GM23338 (cell line): ENCODE data around the gene USP10. TPM values are rescaled to one million over a fixed set of nuclear protein-coding genes. Genes with fewer than 3 reads are reported as not detected.

Experiments used
- ATAC-seq: fragments of 200-7000 bp; cut with Tn5 transposase; 3 replicates; pipeline ENCODE4 v1.9.1; 2020
- DNase-seq: peaks from one replicate; pipeline ENCODE4 v3.0.0-alpha.2; 2015; ENCODE audit warnings: low spot score
- H2AFZ ChIP-seq: fragments of 200-600 bp; sonication (generic); 2 replicates; pipeline ENCODE4 v1.8.0; 2016; ENCODE audit warnings: antibody characterized with exemption, mild to moderate bottlenecking, moderate library complexity
- H3F3A ChIP-seq: fragments of 200-600 bp; sonication (generic); replicated peaks from 2 replicates; pipeline ENCODE4 v1.8.0; 2017; ENCODE audit warnings: antibody characterized with exemption, mixed run types, low read depth
- H3K27ac ChIP-seq: fragments of 200-600 bp; sonication (generic); 2 replicates; pipeline ENCODE4 v1.6.1; 2016; ENCODE audit warnings: low read depth
- H3K27me3 ChIP-seq: fragments of 200-600 bp; sonication (generic); 2 replicates; pipeline ENCODE4 v1.8.0; 2016; ENCODE audit warnings: mild to moderate bottlenecking, mixed run types, moderate library complexity; ENCODE audit not compliant: insufficient read depth
- H3K36me3 ChIP-seq: fragments of 200-600 bp; sonication (generic); 2 replicates; pipeline ENCODE4 v1.8.0; 2016; ENCODE audit warnings: mild to moderate bottlenecking; ENCODE audit not compliant: insufficient read depth
- H3K4me1 ChIP-seq: fragments of 200-600 bp; sonication (generic); 2 replicates; pipeline ENCODE4 v1.8.0; 2016; ENCODE audit warnings: mild to moderate bottlenecking, moderate library complexity; ENCODE audit not compliant: insufficient read depth
- H3K4me2 ChIP-seq: fragments of 200-600 bp; sonication (generic); 2 replicates; pipeline ENCODE4 v1.7.1; 2017; ENCODE audit warnings: mixed run types
- H3K4me3 ChIP-seq: fragments of 200-600 bp; sonication (generic); 2 replicates; pipeline ENCODE4 v1.6.1; 2016; ENCODE audit warnings: mixed run types
- H3K79me2 ChIP-seq: fragments of 200-600 bp; sonication (generic); replicated peaks from 2 replicates; pipeline ENCODE4 v1.8.0; 2017; ENCODE audit warnings: mild to moderate bottlenecking; ENCODE audit not compliant: insufficient read depth
- H3K9me2 ChIP-seq: fragments of 200-600 bp; sonication (generic); 2 replicates; pipeline ENCODE4 v1.8.0; 2017; ENCODE audit not compliant: insufficient read depth
- H4K20me1 ChIP-seq: fragments of 200-600 bp; sonication (generic); replicated peaks from 2 replicates; pipeline ENCODE4 v1.8.0; 2017; ENCODE audit warnings: mild to moderate bottlenecking; ENCODE audit not compliant: insufficient read depth
- H3K27ac Mint-ChIP-seq: 2 replicates; pipeline ENCODE4 v1.8.0; 2020; ENCODE audit warnings: inconsistent platforms, mild to moderate bottlenecking, moderate library complexity, mixed read lengths
- H3K27me3 Mint-ChIP-seq: 3 replicates; pipeline ENCODE4 v1.8.0; 2022; ENCODE audit warnings: low read depth, mild to moderate bottlenecking, moderate library complexity, mixed read lengths, inconsistent platforms; ENCODE audit not compliant: insufficient read depth, poor library complexity
- H3K36me3 Mint-ChIP-seq: 3 replicates; pipeline ENCODE4 v1.8.0; 2021; ENCODE audit warnings: low read depth, mild to moderate bottlenecking, inconsistent platforms, moderate library complexity, mixed read lengths
- H3K4me1 Mint-ChIP-seq: 3 replicates; pipeline ENCODE4 v1.8.0; 2020; ENCODE audit warnings: mild to moderate bottlenecking, inconsistent platforms, mixed read lengths
- H3K4me3 Mint-ChIP-seq: 3 replicates; pipeline ENCODE4 v1.8.0; 2021; ENCODE audit warnings: moderate library complexity, mild to moderate bottlenecking, inconsistent platforms, mixed read lengths
- H3K9me3 Mint-ChIP-seq: 3 replicates; pipeline ENCODE4 v1.8.0; 2020; ENCODE audit warnings: moderate library complexity, mild to moderate bottlenecking, inconsistent platforms, mixed read lengths
- CREB1 ChIP-seq: fragments of 250-450 bp; sonication (Bioruptor Pico); IDR thresholded peaks from 2 replicates; pipeline ENCODE4 v1.5.0; 2020; ENCODE audit warnings: low read depth, mild to moderate bottlenecking, moderate library complexity
- CTCF ChIP-seq, 2 experiments: fragments of 200-600 bp in 1 of 2; sonication (generic) in 1 of 2; conservative IDR thresholded peaks; 2 replicates each; pipeline versions ENCODE4 v1.5.1 to v1.6.1; 2016 to 2017; ENCODE audit warnings: antibody characterized with exemption in 2 of 2, low read depth in 2 of 2, mild to moderate bottlenecking in 2 of 2, moderate library complexity in 1 of 2
- EZH2phosphoT487 ChIP-seq: fragments of 200-600 bp; sonication (generic); IDR thresholded peaks from one replicate; pipeline ENCODE4 v1.8.1; 2018; ENCODE audit warnings: antibody characterized with exemption; ENCODE audit not compliant: unreplicated experiment
- JUNB ChIP-seq: IDR thresholded peaks from one replicate; pipeline ENCODE4 v1.6.1; 2016; ENCODE audit warnings: antibody characterized with exemption; ENCODE audit not compliant: unreplicated experiment
- NANOG ChIP-seq: IDR thresholded peaks from 2 replicates; pipeline ENCODE4 v1.6.1; 2016; ENCODE audit warnings: antibody characterized with exemption, borderline replicate concordance
- POLR2AphosphoS5 ChIP-seq: IDR thresholded peaks from 2 replicates; pipeline ENCODE4 v1.6.1; 2016; ENCODE audit warnings: antibody characterized with exemption, low read depth
- STAT1 ChIP-seq: IDR thresholded peaks from one replicate; pipeline ENCODE4 v1.6.1; 2016; ENCODE audit warnings: antibody characterized with exemption; ENCODE audit not compliant: unreplicated experiment
- ZNF114 ChIP-seq: fragments of 250-450 bp; sonication (Bioruptor Pico); IDR thresholded peaks from 2 replicates; pipeline ENCODE4 v1.5.0; 2020; ENCODE audit warnings: mild to moderate bottlenecking, moderate library complexity
- ZNF331 ChIP-seq: fragments of 250-450 bp; sonication (Bioruptor Pico); IDR thresholded peaks from 2 replicates; pipeline ENCODE4 v1.5.0; 2020; ENCODE audit warnings: low read depth, mild to moderate bottlenecking, moderate library complexity
- ZNF462 ChIP-seq: fragments of 250-450 bp; sonication (Bioruptor Pico); IDR thresholded peaks from 2 replicates; pipeline ENCODE4 v1.5.0; 2020; ENCODE audit warnings: mild to moderate bottlenecking, moderate library complexity
- polyA plus RNA-seq: library from polyadenylated mRNA; unstranded; fragments of >200 nt; fragmentation: Nextera tagmentation; extraction: Ambion mirVana; gene quantifications from 2 replicates; pipeline ENCODE4 v1.2.1, GENCODE V29; 2016
- total RNA-seq: library from RNA; depleted of rRNA; stranded (reverse); fragments of >200 nt; shearing (Covaris generic); gene quantifications from 2 replicates; pipeline ENCODE4 v1.2.3, GENCODE V29; 2014
- TF ChIP-seq, protein P1 (sequence below): IDR thresholded peaks from 2 replicates; pipeline ENCODE4 v1.6.1; 2016; ENCODE audit warnings: antibody characterized with exemption

Gene USP10
- total and polyA plus RNA-seq, 2 experiments from 2014 or later = 158 to 194 TPM

DNA sequence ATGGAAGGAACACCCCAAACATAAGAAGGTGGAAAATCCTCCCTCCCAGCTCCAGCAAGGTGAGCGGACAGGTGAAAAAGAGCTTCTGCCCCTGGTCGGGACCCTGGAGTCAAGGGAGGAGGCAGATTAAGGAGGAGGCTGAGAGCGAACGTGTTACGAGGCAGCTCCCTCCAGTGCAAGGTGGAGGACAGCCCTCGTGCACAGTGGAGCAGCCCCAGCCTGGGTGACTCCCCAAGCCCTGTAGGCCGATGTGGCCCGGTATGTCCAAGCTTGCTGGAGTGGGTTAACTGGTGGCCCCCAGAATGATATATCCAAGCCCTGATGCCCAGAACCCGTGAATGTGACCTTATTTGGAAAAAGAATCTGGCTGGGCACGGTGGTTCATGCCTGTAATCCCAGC is 104.5 kb downstream of the USP10 start (continued):
- TF ChIP-seq CREB1 (CRISPR knock-in tag) (no peak), ZNF114 (CRISPR knock-in tag) (no peak), ZNF462 (CRISPR knock-in tag) (no peak), JUNB (no peak), ZNF331 (no peak)
- TF ChIP-seq, protein P1, sequence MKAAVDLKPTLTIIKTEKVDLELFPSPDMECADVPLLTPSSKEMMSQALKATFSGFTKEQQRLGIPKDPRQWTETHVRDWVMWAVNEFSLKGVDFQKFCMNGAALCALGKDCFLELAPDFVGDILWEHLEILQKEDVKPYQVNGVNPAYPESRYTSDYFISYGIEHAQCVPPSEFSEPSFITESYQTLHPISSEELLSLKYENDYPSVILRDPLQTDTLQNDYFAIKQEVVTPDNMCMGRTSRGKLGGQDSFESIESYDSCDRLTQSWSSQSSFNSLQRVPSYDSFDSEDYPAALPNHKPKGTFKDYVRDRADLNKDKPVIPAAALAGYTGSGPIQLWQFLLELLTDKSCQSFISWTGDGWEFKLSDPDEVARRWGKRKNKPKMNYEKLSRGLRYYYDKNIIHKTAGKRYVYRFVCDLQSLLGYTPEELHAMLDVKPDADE = no peak

- Histone ChIP-seq H3K79me2 (no peaks in the 10 kb centered on the region), H3K4me2 (no peak overlapping the region), H3K27me3 (no peaks in the 10 kb centered on the region), H3F3A (no peaks in the 10 kb centered on the region), H3K9me2 (no peaks in the 10 kb centered on the region), H3K4me1 (no peaks in the 10 kb centered on the region), H3K36me3 (no peaks in the 10 kb centered on the region), H4K20me1 (no peaks in the 10 kb centered on the region), H3K4me3 (no peak overlapping the region), H3K27ac (no peak overlapping the region), H2AFZ (no peak overlapping the region)
- Mint-ChIP-seq H3K4me1 (peaks cover 4% of the 10 kb centered on the region; the same call in 1 of the 3 replicates), H3K36me3 (no peaks in the 10 kb centered on the region), H3K27ac (no peak overlapping the region), H3K9me3 (0 out of 3 replicates have a peak, but pooled peaks cover 2% of the 10 kb centered on the region), H3K27me3 (peaks cover 8% of the 10 kb centered on the region), H3K4me3 (no peak overlapping the region)
- ATAC-seq (peak; percentile 64), DNase-seq (no peak)
- TF ChIP-seq, protein P1 = no peak
- TF ChIP-seq POLR2AphosphoS5 (no peak), JUNB (no peak), ZNF331 (no peak), EZH2phosphoT487 (no peak), NANOG (no peak), CTCF (conservative IDR thresholded peaks at IDR 0.05; ENCODE audit: low read depth in 2 of 2) (no peak), STAT1 (no peak)
Measured at GRCh38 chr16:84806256-84806889, 106.6 kb downstream of the USP10 start.
